Activated T-cell treated with anti-CD3 and anti-CD28 coated beads for 24 hours (primary cell): ENCODE results near the gene FAM107B.
A peak's percentile ranks its signal among the peaks of the same experiment; 100 is the strongest.

Source experiments
- DNase-seq: peaks from one replicate; pipeline ENCODE4 v3.0.0-alpha.2; 2020; ENCODE audit warnings: low read depth

FAM107B gene

GRCh38 chr10:14776546-14776945 lies 1.8 kb upstream of the FAM107B start:
- DNase-seq, result no peak

GRCh38 chr10:14775656-14776055 lies 959 bp upstream of the FAM107B start:
- DNase-seq, result no peak

DNA sequence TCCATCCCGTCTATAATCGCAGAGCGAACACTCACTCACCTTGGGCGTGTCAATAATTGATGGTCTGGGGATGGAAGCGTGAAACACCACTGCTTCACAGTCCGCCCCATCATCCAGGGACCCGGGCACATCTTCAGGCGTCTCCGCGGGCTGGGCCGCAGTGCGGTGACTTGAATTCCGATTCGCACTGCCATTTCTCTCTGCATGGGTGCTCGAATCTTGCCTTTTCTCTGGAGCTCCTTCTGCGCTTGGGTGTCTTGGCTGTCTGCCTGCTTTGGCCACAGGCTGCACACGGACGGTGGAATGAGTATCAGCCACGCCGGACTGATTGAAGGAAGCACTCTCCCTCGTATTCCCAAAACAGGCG lies 500 bp downstream of the FAM107B start:
- no peak for DNase-seq

GRCh38 chr10:14773551-14774213 lies 1.0 kb downstream of the FAM107B start:
- no peak for DNase-seq

DNA sequence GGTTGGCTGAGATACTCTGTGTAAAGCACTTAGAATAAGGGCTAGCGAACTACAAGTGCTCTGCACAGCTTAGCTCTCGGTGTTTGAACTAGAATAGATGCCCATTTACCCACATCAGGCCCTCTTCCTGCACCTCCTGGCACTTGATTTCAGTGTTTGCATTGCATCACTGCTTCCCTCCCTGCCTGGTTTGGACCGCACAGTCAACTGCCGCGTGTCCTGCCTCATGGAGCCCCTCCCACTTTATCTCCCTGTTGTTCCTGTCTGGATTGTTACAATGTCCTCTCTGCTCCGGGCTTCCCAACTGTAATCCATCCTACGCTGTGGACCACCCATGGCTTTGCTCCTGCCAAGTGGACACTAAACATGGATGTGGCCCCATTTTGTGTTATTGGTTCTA lies 2.3 kb downstream of the FAM107B start:
- DNase-seq, result no peak

DNA sequence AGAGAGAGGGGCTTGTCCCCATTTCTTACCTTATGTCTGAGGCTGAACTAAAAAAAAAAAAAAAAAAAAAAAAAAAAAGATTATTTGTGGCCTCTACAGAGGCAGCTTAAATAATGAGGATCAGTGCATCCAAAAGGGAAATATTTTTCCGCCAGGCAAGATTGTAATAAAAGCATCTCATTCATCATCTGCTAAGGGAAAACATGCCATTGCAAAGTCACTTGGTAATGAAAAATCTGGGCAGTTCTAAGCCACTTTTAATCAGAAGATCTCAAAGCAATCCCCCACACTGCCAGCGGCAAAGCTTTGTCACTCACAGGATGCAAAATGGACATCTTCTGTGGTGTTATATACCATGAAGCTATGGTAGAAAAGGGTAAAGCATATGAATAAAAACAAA lies 3.8 kb downstream of the FAM107B start:
- DNase-seq, result no peak

DNA sequence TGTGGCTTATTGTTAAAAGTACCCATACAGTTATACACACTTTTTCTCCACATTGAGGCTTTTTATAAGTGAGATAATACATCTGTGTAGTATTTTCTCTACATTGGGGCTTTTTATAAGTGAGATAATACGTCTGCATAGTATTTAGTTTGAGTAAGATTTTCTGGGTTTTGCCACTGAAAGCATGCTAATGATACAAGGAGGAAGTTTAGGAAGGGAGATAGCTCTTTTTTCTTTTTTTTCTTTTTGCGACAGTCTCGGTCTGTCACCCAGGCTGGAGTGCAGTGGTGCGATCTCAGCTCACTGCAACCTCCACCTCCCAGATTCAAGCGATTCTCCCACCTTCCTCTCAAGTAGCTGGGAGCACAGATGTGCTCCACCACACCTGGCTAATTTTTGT lies 13.3 kb downstream of the FAM107B start:
- DNase-seq, result no peak

DNA sequence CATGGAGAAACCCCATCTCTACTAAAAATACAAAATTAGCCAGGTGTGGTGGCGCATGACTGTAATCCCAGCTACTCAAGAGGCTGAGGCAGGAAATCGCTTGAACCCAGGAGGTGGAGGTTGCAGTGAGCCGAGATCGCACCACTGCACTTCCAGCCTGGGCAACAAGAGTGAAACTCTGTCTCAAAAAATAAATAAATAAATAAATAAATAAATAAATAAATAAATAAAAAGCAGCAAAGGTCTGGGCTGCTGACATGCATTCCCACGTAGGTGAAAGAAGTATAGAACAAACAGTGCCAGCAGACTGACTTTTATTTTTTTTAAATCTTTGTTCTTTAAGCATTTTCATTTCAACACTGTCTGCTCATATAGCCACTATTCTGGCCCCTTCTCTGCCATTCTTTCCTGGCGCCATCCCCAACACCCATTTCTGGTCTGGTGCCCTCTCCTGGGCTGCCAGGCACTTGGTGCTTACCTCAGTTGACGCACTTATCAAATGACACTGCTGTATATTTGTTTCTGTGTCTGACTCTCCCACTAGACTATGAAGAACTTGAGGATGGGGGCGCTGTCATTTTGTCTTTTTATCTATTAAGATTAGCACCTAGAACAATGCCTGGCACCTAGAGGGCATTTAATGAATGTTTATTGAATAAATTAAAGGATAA lies 15.6 kb downstream of the FAM107B start:
- peak; percentile 9 for DNase-seq

DNA sequence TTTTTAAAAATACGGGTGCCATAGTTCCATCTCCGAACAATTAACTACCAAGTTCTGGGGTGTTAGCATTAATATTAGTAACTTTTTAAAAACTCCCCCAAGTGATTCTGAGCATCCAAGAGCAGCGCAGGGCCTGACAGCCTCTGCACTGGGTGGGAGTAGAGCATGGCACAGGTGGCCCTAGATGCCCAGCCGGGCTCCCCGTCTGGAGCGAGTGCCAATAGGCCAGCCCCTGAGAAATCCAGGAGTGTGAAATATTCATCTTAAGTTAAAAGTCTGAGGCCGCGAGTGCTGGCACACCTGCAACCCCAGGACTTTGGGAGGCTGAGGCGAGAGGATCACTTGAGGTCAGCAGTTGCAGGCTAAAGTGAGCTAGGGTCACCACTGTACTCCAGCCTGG lies 16.2 kb downstream of the FAM107B start:
- DNase-seq, result no peak

GRCh38 chr10:14757986-14758385 lies 16.7 kb downstream of the FAM107B start:
- DNase-seq, result no peak

- no peak for DNase-seq
These were observed 17.3 kb downstream of the FAM107B start for GRCh38 chr10:14757394-14757793.

DNA sequence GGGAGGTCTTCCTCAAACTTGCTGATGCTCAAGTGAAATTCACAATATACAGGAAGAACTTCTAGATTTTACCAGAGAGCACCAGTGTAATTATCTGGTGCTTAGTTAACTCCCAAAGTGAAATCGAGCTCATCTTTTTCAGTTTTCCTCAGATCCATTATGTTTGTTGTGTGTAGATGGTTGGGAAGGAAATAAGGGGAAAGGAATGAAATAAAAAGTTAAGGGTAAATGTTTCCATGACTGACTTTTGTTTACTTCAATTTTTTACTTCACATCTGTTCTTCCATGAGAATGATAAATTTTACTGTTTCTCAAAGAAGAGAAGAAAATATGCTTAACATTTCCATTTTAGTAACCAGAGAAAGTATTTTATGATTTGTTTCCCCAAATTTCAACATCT lies 21.3 kb downstream of the FAM107B start:
- DNase-seq, result no peak

DNA sequence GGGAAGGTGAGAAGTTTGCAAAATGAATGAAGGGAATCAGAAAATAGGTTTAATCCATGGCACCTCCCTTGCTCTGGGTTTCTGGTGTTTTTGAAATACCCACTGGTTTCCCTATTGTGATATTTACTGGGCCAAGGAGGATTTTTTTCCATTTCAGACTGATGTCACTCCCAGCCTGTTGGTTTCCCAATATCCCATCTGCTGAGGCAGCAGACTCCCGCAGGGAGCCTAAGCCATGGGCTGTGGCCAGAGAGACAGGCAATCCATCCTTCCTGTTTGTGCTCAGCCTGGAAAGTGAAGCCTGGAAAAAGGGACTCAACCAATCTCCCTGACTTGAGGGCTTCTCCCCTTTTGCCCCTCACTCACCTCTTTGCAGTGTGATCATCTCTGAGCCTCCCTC lies 22.8 kb downstream of the FAM107B start:
- DNase-seq, result no peak

DNA sequence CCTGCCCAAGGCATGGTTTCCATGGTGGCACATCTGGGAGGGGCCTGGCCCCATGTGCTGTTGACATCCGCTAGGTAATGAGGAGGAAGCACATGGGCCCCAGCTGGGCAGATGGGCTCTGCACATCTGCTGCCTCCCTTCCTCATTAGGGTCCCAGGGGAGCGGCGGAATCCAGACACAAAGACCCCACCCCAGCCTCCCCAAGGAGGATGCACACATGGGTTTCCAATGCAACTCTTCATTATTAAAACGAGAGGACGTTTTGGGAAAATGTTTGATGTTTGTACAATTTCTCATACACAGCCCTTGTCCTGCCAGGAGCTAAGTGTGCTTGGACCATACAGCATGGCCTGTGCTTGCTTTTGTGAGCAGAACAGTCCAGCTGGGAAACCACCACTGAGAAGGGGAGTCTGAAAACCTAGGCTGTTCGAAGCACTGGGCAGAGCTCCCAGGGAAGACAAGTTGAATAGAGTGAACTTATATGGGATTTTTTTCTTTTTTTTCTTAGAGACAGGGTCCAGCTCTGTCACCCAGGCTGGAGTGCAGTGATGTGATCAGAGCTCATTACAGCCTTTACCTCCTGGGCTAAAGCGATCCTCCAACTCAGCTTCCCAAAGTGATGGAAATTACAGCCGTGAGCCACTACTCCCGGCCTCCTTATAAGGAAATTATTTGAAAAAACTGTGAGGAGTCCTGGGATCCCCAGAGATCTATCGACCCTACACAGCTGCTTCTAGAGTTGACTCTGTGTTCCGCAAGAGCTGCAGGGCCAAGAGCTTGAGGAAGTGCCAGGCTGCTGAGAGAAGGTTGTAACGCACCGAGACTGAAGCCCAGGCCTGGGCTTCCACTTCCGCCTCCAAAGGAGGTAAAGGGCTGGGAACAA lies 23.4 kb downstream of the FAM107B start:
- no peak for DNase-seq

DNA sequence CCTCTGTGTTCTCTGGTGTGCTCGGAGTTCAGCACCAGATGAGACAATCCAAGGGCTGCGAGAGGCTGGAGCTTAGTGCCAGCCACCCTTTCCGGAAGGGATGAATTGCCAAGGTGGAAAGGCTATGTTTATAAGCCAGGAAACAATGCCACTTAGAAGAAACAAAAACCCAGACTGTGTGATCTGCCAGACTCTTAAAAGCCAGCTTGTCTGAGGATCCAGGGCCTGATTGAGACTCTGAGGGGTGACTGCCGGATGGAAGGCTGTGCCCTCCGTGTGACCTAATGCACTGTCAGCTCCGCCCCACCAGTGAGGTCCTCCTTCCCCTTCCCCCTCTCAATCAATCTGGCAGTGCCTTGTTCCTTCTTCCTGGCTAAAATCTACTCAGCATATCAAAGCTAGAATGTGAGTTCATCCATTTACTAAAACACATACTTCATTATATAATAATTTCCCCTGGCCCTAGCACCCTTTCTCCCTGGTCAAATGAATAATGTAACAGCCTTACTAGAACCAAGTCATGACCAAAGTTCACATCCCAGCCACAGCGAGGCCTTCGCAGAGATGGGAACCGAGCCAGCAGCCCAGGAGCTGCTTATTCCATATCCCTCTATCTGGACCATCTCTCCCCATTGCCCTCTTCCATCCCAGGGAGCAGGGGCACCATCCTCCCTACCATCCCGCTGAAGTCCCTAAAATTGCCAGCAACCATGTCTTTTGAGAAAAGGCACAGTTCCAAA lies 25.5 kb downstream of the FAM107B start:
- no peak for DNase-seq

GRCh38 chr10:14748441-14748840 lies 26.3 kb downstream of the FAM107B start:
- no peak for DNase-seq

DNA sequence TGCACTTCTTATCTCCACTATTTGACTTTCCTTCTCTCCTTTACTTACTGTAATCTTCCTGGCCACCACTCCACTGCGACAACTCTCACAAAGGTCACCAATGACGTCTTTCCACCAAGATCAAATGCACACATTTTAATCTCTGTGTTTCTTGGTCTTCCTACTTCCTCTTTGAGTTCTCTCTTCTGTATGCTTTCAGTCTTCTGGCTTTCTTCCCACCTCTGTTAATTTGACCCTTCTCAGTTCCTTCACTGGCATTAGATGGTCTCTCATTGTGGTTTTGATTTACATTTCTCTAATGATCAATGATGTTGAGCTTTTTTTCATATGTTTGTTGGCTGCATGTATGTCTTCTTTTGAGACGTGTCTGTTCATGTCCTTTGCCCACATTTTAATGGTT lies 31.9 kb downstream of the FAM107B start:
- DNase-seq, result no peak

- no peak for DNase-seq
These were observed 32.3 kb downstream of the FAM107B start for GRCh38 chr10:14742382-14742781.

DNA sequence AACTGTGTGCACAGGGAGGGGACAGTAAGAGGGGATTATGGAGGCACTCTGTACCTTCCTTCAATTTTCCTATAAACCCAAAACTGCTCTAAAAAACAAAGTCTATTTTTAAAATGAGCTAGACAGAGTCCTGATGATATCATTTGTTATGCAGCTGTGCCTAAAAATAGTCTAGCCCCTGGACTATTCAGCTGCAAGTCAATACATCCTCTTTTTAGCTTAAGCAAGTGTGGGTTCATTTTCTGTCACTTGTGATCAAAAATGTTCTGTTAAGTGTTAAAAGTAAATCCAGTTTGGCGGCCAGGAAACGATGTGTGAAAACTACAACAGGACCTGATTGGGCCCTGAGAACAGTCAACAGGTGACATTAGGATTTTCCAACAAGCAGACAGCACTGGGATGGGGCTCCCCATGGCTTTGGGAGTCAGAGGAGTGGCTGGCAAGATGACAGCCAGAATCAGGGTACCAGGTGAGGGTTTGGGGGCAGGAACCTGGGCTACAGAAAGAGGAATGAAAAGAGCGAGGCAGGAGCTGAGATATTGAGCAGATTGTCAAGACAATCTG lies 33.9 kb downstream of the FAM107B start:
- DNase-seq, result no peak

- no peak for DNase-seq
These were observed 36.7 kb downstream of the FAM107B start for GRCh38 chr10:14737808-14738545.

DNA sequence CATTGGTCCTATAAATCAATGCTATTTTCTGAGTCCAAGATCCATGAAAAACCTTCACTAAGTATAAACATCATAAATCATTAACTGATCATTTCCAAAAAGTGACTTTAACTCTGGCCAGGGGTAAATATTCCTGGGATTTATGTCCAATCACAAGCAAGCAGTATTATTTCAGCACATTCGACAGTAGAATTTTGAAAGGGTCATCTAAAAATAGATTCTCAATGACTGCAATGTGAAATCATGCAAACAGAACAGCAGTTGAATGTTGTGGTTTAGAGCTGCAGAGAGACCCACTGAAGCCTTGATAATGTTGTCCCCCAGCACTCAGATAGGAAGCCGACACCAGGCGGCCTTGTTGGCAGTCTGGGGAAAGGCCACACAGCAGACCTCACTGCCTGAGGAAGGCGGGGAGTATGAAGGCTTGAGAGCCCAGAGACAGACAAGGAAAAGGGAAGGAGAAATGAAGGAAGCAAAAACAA lies 38.1 kb downstream of the FAM107B start:
- DNase-seq, result no peak
